ENCODE data around the gene NEU4.

- TF ChIP-seq CTCF (IDR thresholded peaks at IDR 0.05) (no peak), POLR2AphosphoS5 (IDR thresholded peaks at IDR 0.05; ENCODE audit: low read depth, low read length) (no peak), SIN3A (IDR thresholded peaks at IDR 0.05; ENCODE audit: borderline replicate concordance, insufficient read depth, low read depth, low read length) (no peak), TCF7L2 (IDR thresholded peaks at IDR 0.05; ENCODE audit: low read depth, low read length) (no peak)
Observed at GRCh38 chr2:241767464-241768250, 41.3 kb upstream of the NEU4 start.

All from Panc1 (cell line).